Pulmonary artery endothelial cell (primary cell): Measurements from ENCODE around the gene FAM184A. TPM values are rescaled to one million over a fixed set of nuclear protein-coding genes. Genes with fewer than 3 reads are reported as not detected.
"Not testable (repeated sequence)": the region's sequence is repeated elsewhere in the genome, so short reads cannot be mapped to it uniquely, and the experiment has no call there.

Experiments
- DNase-seq: peaks from one replicate; pipeline ENCODE4 v3.0.0-alpha.2; 2011; ENCODE audit warnings: low read depth, low spot score
- total RNA-seq: library from RNA; depleted of rRNA; stranded (reverse); fragments of >200 nt; gene quantifications from 2 replicates; pipeline ENCODE4 v1.2.3, GENCODE V29; 2014

Gene FAM184A
- total RNA-seq, 1 donor from 2014 or later = 0.26 TPM

- no peak for DNase-seq
Measured at GRCh38 chr6:119100115-119100514, 21.7 kb upstream of the FAM184A start.

DNA sequence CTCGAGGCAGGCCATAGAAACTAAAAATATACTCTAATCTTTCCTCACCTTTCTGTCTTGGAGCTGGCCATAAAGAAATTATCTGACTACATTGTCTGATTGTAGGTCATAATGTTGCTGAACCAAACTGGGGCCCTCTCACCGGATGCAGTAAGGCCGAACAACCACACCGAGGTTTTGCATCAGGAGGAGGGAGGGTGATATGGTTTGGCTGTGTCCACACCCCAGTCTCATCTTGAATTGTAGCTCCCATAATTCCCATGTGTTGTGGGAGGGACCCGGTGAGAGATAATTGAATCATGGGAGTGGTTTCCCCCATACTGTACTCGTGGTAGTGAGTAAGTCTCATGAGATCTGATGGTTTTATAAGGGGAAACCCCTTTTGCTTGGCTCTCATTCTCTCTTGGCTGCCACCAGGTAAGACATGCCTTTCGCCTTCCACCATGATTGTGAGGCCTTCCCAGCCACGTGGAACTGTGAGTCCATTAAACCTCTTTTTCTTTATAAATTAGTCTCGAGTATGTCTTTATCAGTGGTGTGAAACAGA is 19.4 kb upstream of the FAM184A start:
- DNase-seq = not testable (repeated sequence)

DNA sequence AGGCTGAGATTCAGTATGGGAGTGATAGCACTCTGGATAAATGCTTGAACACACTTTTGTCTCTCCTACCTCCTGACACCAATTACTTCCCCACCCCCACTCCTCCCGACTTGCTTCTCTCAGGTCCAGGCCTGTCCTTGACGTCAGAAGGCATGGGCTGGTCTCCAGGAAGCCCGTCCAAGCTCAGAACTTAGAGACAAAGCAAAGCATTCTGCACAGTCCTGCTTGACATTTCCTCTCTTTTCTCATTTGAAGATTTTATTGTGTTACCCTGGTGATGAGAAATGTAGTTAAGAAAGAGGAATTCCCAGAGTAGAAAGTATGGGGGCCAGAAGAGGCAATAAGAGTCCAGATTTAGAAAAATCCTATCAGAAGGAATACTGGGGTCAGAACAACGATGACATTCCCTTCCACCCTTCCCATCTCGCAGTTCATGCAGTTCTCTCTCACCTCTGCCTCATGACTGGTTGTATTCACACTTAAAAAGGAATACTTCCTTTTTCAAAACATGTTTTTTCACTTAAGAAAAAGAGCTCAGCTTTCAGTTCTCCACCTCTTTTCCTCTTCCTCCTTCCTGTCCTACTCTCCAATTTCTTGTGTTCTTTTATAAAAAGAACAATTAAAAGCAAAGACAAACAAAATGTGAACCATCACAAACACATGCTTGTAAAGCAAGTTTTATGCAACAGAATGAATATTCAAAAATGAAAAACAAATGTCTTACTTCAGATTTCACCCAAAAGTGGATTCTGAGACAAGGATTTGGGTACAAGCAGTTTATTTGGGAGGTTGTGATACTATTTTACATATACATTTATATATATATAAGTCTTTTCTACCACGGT is 18.5 kb upstream of the FAM184A start:
- DNase-seq = peak; percentile 39

- DNase-seq = no peak
Measured at GRCh38 chr6:119090256-119090655, 11.8 kb upstream of the FAM184A start.

DNA sequence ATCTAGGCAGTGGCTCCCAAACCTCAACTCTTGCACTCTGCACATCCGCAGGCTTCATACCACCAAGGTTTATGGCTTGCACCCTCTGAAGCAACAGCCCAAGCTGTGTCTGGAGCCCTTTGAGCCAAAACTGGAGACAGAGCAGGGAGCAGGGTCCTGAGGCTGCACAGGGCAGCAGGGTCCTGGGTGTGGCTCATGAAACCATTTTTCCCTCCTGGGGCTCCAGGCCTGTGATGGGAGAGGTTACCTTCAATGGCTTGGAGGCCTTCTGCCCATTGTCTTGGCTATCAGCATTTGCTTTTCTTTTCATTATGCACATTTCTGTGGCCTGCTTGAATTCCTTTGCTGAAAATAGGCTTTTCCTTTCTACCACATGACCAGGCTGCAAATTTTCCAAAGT is 6.3 kb upstream of the FAM184A start:
- DNase-seq = no peak

DNA sequence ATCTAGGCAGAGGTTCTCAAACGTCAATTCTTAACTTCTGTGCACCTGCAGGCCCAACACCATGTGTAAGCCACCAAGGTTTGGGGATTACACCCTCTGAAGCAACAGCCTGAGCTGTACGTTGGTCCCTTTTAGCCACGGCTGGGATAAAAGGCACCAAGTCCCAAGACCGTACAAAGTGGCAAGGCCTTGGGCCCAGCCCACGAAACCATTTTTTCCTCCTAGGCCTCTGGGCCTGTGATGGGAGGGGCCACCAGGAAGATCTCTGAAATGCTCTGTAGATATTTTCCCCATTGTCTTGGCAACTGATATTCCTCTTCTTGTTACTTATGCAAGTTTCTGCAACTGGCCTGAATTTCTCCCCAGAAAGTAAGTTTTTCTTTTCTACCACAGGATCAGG is 4.5 kb upstream of the FAM184A start:
- no peak for DNase-seq

GRCh38 chr6:119079283-119079809 is 882 bp upstream of the FAM184A start:
- DNase-seq = no peak

DNA sequence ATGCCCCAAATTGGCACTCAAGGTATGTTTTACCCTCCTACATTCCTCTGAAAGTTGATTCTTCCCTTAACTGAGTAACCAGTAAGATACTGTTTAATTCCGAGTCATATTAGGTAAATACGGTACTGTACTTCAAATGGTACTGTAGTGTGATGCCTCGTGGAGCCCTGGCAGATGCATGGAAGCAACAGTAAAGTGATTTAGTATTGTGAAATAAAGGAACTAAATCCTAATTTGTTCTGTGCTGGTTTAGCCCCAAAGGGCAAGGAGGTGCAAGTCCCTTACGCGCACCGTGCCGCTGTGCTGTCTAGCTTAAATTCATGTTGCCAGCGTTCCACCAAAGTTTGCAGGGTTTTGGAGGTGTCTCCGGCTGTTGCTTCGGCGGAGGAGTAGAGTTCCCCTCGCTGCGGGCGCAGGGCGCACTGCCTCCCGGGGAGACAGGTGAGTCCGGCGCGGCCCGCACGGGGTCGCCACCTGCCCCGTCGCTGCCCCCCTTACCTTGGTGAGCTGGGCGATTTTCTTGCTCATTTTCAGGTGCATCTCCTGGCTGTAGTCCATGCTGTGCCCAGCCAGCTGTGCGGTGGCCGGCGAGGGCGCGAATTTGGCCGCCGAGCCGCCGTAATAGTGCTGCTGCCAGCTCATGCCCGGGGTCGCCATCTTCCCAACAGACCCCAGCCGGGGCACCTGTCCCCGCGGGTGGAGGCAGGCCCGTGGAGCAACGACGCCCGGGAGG is 655 bp downstream of the FAM184A start:
- no peak for DNase-seq

DNA sequence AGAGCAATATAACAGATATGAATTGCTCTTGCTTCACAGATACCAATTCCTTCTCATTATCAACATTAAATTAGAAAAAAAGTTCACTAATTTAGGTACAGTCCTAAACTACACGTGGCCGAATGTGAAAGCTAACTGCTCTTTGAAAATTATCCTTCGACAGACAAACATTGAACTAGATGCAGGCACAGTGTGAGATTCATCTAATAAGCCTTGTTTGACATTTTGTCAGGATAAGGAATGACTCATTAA is 1.1 kb downstream of the FAM184A start:
- no peak for DNase-seq

DNA sequence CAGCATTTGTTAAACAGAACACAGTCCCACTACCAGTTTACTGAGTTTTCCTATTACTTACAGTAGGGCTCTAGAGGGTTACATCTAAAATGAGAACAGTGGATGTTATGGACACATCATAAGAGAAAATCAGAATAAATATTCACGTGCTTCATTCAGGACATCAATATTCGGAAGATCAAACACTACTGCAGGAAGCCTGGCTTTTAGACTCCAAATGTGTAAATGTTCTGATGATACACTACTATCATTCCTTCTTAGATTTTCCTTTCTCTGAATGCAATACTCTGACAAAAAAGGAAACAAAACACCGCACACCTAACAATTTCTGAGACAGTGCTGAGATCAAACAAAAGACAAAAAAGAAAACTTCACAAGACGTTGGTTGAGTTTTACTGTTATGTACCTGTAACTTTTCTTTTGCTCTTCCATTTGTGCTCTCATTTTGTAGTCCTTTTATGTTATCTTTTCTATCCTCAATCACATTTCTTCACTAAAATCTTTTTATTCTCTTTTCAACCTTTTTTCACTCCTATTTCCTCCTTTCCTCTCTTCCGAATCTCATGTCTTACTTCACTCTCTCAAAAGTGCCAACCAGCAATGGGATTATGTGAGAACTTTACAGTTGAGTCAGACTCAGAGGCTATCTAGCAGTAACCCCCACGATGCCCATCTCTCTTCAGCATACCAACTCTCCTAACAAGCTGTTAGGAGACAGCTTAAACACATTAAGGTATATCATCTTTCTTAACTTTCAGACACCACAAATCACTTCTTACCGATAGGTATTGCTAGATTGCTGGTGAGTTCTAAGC is 1.7 kb downstream of the FAM184A start:
- no peak for DNase-seq

DNA sequence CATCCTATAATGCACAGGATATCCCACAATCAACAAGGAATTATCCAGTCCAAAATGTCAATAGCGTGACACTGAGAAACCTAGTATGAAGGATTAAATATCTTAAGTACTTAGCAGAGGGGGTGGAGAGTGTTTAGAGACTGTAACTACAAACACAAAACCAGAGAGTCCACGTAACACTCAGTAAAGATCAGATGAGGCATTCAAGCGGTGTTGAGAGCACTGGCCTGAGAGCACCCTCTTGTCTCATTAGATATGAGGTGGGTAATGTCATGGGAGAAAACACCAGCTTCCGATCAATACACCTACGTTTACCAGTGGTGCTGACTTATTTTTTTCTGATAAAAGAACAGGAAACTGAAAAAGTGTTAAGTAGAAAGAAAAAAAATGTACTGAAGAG is 2.3 kb downstream of the FAM184A start:
- DNase-seq = no peak

- no peak for DNase-seq
Measured at GRCh38 chr6:119075200-119075981, 3.1 kb downstream of the FAM184A start.

DNA sequence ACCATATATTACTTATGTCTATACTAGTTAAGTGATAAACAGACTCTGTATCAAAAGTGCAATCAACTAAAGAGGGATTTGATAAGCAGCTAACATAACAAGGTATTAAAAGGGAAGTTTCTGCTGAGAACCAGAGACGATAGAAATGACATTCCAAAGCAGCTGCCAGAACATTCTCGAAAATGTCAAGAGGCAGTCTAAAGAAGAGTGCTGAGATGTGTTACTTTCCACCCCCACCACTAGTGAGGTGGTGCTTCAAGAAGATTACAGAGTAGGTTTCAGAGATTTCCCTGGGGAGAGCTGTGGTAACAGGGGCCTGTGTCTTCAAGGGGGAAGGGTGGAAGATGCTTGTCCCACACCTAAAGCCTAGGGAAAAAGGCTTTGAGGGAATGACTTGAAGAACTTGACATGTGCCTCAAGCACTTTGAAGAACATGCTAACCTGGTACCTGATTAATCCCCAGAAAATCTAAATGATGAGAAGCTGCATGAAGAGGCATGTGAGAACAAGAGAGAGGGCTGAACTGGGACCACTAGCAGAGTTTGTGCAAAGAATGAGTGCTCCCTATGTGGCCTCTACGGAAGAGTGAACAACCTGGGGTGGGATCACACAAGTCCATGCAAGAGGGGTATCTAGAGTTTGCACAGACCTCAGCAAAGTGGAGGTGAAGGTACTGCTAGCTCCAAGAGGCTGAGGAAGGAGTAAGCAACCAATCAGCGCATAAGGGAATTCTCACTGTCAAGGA is 5.0 kb downstream of the FAM184A start:
- DNase-seq = no peak

DNA sequence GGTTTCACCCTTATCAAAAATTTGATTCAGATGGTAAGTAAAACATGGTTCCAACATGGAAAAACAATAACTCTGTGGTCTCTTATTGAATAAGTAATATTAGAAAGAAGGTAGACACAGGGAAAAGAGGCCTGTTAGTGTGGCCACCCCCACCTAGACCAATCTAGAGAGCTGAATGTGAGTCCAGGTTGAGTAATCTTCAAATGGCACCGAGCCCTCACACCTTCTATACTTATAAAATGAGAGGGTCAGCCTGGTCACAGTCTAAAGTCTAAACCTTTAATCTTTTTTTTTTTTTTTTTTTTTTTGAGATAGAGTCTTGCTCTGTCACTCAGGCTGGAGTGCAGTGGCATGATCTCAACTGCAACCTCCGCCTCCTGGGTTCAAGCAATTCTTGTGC is 6.9 kb downstream of the FAM184A start:
- no peak for DNase-seq

DNA sequence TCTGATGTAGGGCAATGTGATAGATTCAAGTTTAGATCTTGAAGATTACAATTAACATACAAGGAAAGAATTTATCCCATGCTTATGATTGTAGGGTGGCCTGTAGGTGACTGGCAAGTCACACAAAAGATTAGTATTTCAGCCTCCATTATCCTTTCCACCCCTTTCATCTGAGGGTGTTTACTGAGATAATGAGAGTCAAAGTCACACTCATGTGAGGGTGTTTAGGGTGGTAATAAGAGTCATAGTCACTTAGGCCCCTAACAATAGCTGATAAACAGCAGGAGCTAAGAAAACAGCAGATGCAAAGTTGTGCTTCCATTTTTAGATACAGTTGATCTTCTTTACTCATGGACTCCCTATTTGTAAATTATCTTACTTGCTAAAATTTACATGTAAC is 11.4 kb downstream of the FAM184A start:
- no peak for DNase-seq

DNA sequence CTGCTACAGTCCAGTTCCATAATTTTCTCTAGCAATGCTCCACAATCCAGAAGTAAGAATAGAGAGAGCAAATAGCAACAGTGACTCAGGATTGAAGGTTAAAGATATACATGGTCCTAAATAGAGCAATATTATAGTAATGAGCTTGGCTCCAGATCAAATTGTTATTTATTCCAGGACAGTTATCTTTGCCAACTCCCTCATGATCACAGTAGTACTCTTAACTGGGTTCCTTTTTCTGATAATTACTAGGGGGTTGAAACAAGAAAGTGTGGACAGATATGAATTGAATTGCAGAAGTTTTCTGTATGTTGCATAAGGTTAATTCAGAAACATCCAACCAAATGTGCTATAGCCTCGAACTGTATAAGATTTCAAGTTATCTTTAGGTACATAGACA is 11.9 kb downstream of the FAM184A start:
- no peak for DNase-seq

GRCh38 chr6:119065955-119066354 is 12.5 kb downstream of the FAM184A start:
- no peak for DNase-seq

- no peak for DNase-seq
Measured at GRCh38 chr6:119065382-119065781, 13.1 kb downstream of the FAM184A start.

DNA sequence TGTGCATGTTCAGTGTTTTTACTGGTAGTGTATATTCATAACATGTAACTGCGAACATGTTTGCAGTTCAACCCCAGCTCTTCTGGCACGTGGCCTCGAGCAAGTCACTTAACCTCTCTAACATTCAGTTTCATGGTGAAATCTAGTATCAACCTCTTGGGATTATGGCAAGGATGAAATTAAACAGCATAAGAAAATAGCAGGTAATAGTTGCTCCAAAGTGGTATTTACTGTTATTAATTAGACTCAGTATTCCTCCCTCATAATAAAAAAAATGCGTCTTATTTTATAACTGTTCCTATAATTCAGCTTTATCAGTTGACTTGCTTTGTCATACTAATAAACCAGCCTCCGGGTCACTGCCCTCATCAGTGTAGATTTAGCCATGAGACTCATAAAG is 15.0 kb downstream of the FAM184A start:
- no peak for DNase-seq

- no peak for DNase-seq
Measured at GRCh38 chr6:119061215-119061614, 17.2 kb downstream of the FAM184A start.
